Activated CD8-positive, alpha-beta memory T cell treated with anti-CD3 and anti-CD28 coated beads for 36 hours (primary cell): ENCODE data around the gene EPHA2. TPM values are rescaled to one million over a fixed set of nuclear protein-coding genes. Genes with fewer than 3 reads are reported as not detected.
"Not testable (repeated sequence)": the region's sequence is repeated elsewhere in the genome, so short reads cannot be mapped to it uniquely, and the experiment has no call there.

Experiments used
- CTCF ChIA-PET: fragments of 350-600 bp; sonication (Branson Sonifier 250); formaldehyde crosslinking; loops from one replicate; lab custom pipeline; 2021; ENCODE audit warnings: antibody characterized with exemption; lab: Charles Lee
- POLR2A ChIA-PET: fragments of 350-600 bp; sonication (Branson Sonifier 250); formaldehyde crosslinking; loops from one replicate; lab custom pipeline; 2021; ENCODE audit warnings: antibody characterized with exemption; lab: Charles Lee
- total RNA-seq, 2 experiments: library from RNA; stranded (reverse); gene quantifications; one replicate each; pipeline ENCODE4 v1.2.3, GENCODE V29; 2021

EPHA2 gene
- total RNA-seq, 2 experiments from 2014 or later = not detected

DNA sequence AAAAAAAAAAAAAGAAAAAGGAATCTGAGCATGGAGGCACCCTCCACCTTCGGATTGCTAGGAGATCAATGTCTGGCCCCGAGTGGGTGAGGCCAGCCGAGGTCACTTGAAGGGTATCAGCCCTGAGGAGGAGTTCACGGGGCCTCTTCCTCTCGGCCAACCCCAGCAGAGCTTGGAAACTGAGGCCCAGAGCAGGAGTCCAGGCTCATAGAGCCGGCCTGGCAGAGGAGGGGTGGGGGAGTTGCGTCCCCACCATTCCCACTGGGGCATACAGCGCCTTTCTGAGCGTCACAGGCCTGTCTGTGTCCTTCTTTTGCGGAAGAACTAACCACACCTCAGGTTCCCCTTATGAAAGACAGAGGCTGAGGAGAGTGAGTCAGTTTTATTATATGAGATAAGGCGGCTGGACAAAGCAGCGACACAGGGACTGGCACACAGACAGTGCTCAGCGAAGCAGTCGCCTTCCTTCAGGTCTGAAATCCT is 17.1 kb upstream of the EPHA2 start:
- POLR2A ChIA-PET = no interaction called here
- CTCF ChIA-PET = interaction anchor here (0.7 kb wide), 2 partner anchors 104 to 176 kb away, joined by 3 to 5 read pairs; no protein-coding TSS in a partner anchor

DNA sequence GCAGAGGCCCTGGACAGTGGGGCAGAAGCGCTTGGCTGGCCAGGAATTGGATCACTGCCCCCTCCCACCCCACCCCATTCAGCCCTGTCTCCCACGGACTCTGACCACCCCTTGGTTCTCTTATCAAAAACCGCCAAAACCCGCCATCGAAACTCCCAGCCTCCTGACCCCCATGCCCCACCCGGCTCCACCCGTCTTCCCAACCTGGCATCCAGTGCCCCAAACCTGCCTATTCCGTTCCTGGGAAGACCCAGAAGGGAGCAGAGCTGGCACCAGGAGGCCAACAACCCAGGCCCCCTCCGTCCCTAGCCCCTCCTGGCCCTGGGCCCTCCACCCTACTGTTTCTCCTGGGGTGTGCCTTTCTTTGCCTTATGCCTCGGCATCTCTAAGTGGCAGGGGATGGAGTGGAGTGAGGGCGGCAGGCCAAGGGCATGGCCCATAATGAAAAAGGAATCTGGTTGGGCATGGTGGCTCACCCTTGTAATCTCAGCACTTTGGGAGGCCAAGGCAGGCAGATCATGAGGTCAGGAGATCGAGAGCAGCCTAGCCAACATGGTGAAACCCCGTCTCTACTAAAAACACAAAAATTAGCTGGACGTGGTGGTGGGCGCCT is 16.5 kb upstream of the EPHA2 start:
- POLR2A ChIA-PET = no interaction called here

GRCh38 chr1:16171314-16172151 is 15.7 kb upstream of the EPHA2 start:
- ChIA-PET CTCF (interaction anchor here (0.6 kb wide), 1 partner anchor 17 kb away, joined by 3 read pairs; no protein-coding TSS in a partner anchor), POLR2A (no interaction called here)

More for the DNA sequence above, 16.5 kb upstream of the EPHA2 start:
- CTCF ChIA-PET = interaction anchor here (0.6 to 0.7 kb wide), 3 partner anchors 18 to 175 kb away, joined by 3 to 5 read pairs (median 3); no protein-coding TSS in a partner anchor

GRCh38 chr1:16170283-16170673 is 14.4 kb upstream of the EPHA2 start:
- CTCF ChIA-PET = no interaction called here
- POLR2A ChIA-PET = no interaction called here

- POLR2A ChIA-PET = no interaction called here
- CTCF ChIA-PET = interaction anchor here (0.6 to 1.3 kb wide), 3 partner anchors 70 to 90 kb away, joined by 3 to 5 read pairs (median 4); no protein-coding TSS in a partner anchor
Observed at GRCh38 chr1:16168622-16169360, 12.9 kb upstream of the EPHA2 start.

- POLR2A ChIA-PET = not testable (repeated sequence)
- CTCF ChIA-PET = interaction anchor here (0.6 to 1.3 kb wide), 3 partner anchors 71 to 89 kb away, joined by 3 to 5 read pairs (median 4); no protein-coding TSS in a partner anchor
Observed at GRCh38 chr1:16168144-16168495, 12.3 kb upstream of the EPHA2 start.

GRCh38 chr1:16167331-16168143 is 11.7 kb upstream of the EPHA2 start:
- ChIA-PET CTCF (no interaction called here), POLR2A (interaction anchor here (0.7 kb wide), 1 partner anchor 334 kb away, joined by 4 read pairs; no protein-coding TSS in a partner anchor)

- ChIA-PET POLR2A (no interaction called here), CTCF (interaction anchor here (0.6 to 1.4 kb wide), 3 partner anchors 40 to 86 kb away, joined by 3 to 4 read pairs (median 3); no protein-coding TSS in a partner anchor)
Observed at GRCh38 chr1:16166117-16166516, 10.2 kb upstream of the EPHA2 start.

- ChIA-PET POLR2A (no interaction called here), CTCF (interaction anchor here (1.2 to 1.4 kb wide), 3 partner anchors 83 to 86 kb away, joined by 3 to 4 read pairs (median 3); no protein-coding TSS in a partner anchor)
Observed at GRCh38 chr1:16165548-16165947, 9.7 kb upstream of the EPHA2 start.

GRCh38 chr1:16165073-16165364 is 9.2 kb upstream of the EPHA2 start:
- POLR2A ChIA-PET = no interaction called here
- CTCF ChIA-PET = interaction anchor here (1.3 kb wide), 1 partner anchor 86 kb away, joined by 3 read pairs; no protein-coding TSS in a partner anchor

DNA sequence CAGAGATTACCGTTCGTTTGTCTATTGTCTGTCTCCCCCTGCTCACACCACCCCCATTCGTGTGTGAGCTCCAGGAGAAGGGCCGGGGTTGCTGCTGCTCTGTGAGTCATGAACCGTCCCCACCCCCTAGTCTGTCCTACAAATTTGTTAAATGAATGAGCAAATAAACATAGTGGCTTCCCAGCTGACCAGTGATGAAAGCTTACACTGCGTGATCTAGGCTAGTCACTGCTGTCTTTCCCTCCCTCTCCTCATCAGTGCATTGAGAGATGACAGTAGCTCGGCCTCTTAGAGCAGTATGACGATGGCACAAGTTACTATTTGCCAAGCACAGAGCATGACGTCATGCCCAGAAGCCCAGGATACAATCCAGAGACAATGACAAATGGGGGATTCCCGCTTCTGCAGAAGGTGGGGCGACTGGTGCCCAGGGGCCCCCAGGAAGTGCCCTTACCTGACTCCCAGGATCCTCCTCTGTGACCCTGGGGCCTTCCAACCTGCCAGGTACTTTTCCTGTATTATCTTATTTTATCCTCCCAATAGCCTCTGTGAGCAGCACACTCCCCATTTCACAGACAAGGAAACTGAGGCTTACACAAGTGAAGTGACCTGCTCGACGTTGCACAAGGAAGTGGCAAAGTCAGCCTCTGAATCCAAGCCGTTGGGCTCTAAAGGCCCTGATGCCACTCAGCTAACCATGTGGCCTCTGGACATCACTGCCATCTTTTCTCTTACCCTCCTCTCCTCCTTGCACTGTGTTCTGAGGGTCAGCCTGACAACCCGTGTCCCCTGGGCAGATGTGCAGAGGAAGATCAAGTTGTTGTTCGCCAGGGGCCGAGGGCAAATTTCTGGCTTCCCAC is 8.6 kb upstream of the EPHA2 start:
- CTCF ChIA-PET = interaction anchor here (1.3 kb wide), 1 partner anchor 85 kb away, joined by 3 read pairs; no protein-coding TSS in a partner anchor
- POLR2A ChIA-PET = no interaction called here

- POLR2A ChIA-PET = not testable (repeated sequence)
- CTCF ChIA-PET = interaction anchor here (2.8 kb wide), 1 partner anchor 85 kb away, joined by 13 read pairs; no protein-coding TSS in a partner anchor
Observed at GRCh38 chr1:16163608-16164212, 7.8 kb upstream of the EPHA2 start.

GRCh38 chr1:16162163-16162822 is 6.4 kb upstream of the EPHA2 start:
- POLR2A ChIA-PET = interaction anchor here (0.6 kb wide), 1 partner anchor 743 kb away, joined by 3 read pairs; no protein-coding TSS in a partner anchor
- CTCF ChIA-PET = interaction anchor here (2.8 kb wide), 1 partner anchor 83 kb away, joined by 13 read pairs; no protein-coding TSS in a partner anchor

DNA sequence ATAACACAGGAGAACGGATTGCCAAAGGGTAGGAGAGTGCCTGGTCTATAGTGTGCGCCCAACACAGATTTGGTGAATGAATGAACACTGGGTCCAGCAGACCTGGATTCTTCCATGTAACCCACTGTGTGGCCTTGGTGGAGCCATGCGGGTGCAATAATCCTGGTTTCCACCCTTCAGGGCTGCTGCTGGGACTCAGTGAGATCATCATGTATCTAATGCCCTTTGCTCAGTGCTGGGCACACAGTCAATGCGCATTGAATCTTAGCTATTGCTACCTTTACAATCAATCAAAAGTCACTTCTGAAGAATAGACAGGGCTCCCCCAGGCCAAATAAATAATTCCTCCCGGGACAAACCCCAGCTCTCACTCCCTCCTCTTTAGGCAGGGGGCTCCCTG is 5.8 kb upstream of the EPHA2 start:
- ChIA-PET CTCF (interaction anchor here (2.8 kb wide), 1 partner anchor 83 kb away, joined by 13 read pairs; no protein-coding TSS in a partner anchor), POLR2A (no interaction called here)

GRCh38 chr1:16158993-16159831 is 3.3 kb upstream of the EPHA2 start:
- POLR2A ChIA-PET = no interaction called here
- CTCF ChIA-PET = no interaction called here

- ChIA-PET POLR2A (no interaction called here), CTCF (no interaction called here)
Observed at GRCh38 chr1:16158025-16158424, 2.2 kb upstream of the EPHA2 start.
